Nephron (organoid): ENCODE data around the gene ZER1.

Experiments used
- H3K27ac Mint-ChIP-seq, 3 experiments: 2 replicates each; pipeline ENCODE4 v1.8.0; 2020; ENCODE audit warnings: mixed read lengths in 3 of 3, mild to moderate bottlenecking in 2 of 3, moderate library complexity in 1 of 3
- H3K27me3 Mint-ChIP-seq: 2 replicates; pipeline ENCODE4 v1.8.0; 2021; ENCODE audit warnings: low read depth, mild to moderate bottlenecking, moderate library complexity, mixed read lengths
- H3K36me3 Mint-ChIP-seq: 2 replicates; pipeline ENCODE4 v1.8.0; 2020; ENCODE audit warnings: low read depth, mixed read lengths
- H3K4me1 Mint-ChIP-seq: 2 replicates; pipeline ENCODE4 v1.8.0; 2020; ENCODE audit warnings: mixed read lengths
- H3K4me3 Mint-ChIP-seq, 3 experiments: 2 replicates each; pipeline ENCODE4 v1.8.0; 2020; ENCODE audit warnings: mild to moderate bottlenecking in 3 of 3, mixed read lengths in 3 of 3, moderate library complexity in 2 of 3
- H3K9me3 Mint-ChIP-seq: 2 replicates; pipeline ENCODE4 v1.8.0; 2020; ENCODE audit warnings: mixed read lengths
- CTCF ChIP-seq, 3 experiments: fragments of 200-600 bp; sonication (generic); IDR thresholded peaks; one replicate each; pipeline ENCODE4 v1.5.0; 2021; ENCODE audit warnings: antibody characterized with exemption in 3 of 3; ENCODE audit not compliant: unreplicated experiment in 3 of 3

ZER1 gene

GRCh38 chr9:128716581-128717254 lies 55.0 kb downstream of the ZER1 start:
- H3K27ac Mint-ChIP-seq = no peak overlapping the region
- TF ChIP-seq CTCF (IDR thresholded peaks at IDR 0.05; ENCODE audit: unreplicated experiment in 3 of 3) = no peak
- H3K4me1 Mint-ChIP-seq = no peaks in the 10 kb centered on the region
- H3K4me3 Mint-ChIP-seq = no peak overlapping the region
- peaks cover 3% of the 10 kb centered on the region for H3K36me3 Mint-ChIP-seq
- H3K27me3 Mint-ChIP-seq = no peaks in the 10 kb centered on the region
- H3K9me3 Mint-ChIP-seq = no peaks in the 10 kb centered on the region

GRCh38 chr9:128715436-128715750 lies 56.3 kb downstream of the ZER1 start:
- Mint-ChIP-seq H3K9me3 (no peaks in the 10 kb centered on the region), H3K27me3 (no peaks in the 10 kb centered on the region), H3K4me3 (no peak overlapping the region), H3K27ac (no peak overlapping the region), H3K36me3 (peaks cover 3% of the 10 kb centered on the region), H3K4me1 (no peaks in the 10 kb centered on the region)
- TF ChIP-seq CTCF (IDR thresholded peaks at IDR 0.05; ENCODE audit: unreplicated experiment in 3 of 3) = no peak

GRCh38 chr9:128714586-128715435 lies 56.9 kb downstream of the ZER1 start:
- no peaks in the 10 kb centered on the region for H3K9me3 Mint-ChIP-seq
- no peak overlapping the region for H3K4me3 Mint-ChIP-seq
- H3K4me1 Mint-ChIP-seq = no peaks in the 10 kb centered on the region
- H3K27ac Mint-ChIP-seq = no peak overlapping the region
- H3K36me3 Mint-ChIP-seq = peaks cover 7% of the 10 kb centered on the region
- TF ChIP-seq CTCF (IDR thresholded peaks at IDR 0.05; ENCODE audit: unreplicated experiment in 3 of 3) = no peak
- no peaks in the 10 kb centered on the region for H3K27me3 Mint-ChIP-seq

- Mint-ChIP-seq H3K36me3 (peaks cover 7% of the 10 kb centered on the region), H3K9me3 (no peaks in the 10 kb centered on the region), H3K27me3 (no peaks in the 10 kb centered on the region), H3K27ac (no peak overlapping the region), H3K4me1 (no peaks in the 10 kb centered on the region), H3K4me3 (no peak overlapping the region)
- TF ChIP-seq CTCF (IDR thresholded peaks at IDR 0.05; ENCODE audit: unreplicated experiment in 3 of 3) = no peak
These were observed 57.7 kb downstream of the ZER1 start for GRCh38 chr9:128713941-128714573.

GRCh38 chr9:128713411-128713780 lies 58.3 kb downstream of the ZER1 start:
- no peak overlapping the region for H3K27ac Mint-ChIP-seq
- H3K36me3 Mint-ChIP-seq = peaks cover 7% of the 10 kb centered on the region
- no peaks in the 10 kb centered on the region for H3K4me1 Mint-ChIP-seq
- H3K27me3 Mint-ChIP-seq = no peaks in the 10 kb centered on the region
- H3K9me3 Mint-ChIP-seq = no peaks in the 10 kb centered on the region
- H3K4me3 Mint-ChIP-seq = no peak overlapping the region
- TF ChIP-seq CTCF (IDR thresholded peaks at IDR 0.05; ENCODE audit: unreplicated experiment in 3 of 3) = no peak
